NB4 (cell line): ENCODE data around the gene WDR37.

Experiments
- MYC ChIP-seq: IDR thresholded peaks from 2 replicates; pipeline ENCODE4 v1.6.1; 2011; ENCODE audit warnings: low read depth, low read length
- POLR2A ChIP-seq: IDR thresholded peaks from 2 replicates; pipeline ENCODE4 v1.6.1; 2011; ENCODE audit warnings: mild to moderate bottlenecking; ENCODE audit not compliant: insufficient read length; ENCODE audit errors: extremely low read depth
- TF ChIP-seq, protein P1 (sequence below): IDR thresholded peaks from one replicate; pipeline ENCODE4 v1.5.1; 2012; ENCODE audit warnings: low read depth, low read length
- TF ChIP-seq, protein P2 (sequence below): IDR thresholded peaks from 2 replicates; pipeline ENCODE4 v1.6.1; 2011; ENCODE audit warnings: low read depth, low read length

DNA sequence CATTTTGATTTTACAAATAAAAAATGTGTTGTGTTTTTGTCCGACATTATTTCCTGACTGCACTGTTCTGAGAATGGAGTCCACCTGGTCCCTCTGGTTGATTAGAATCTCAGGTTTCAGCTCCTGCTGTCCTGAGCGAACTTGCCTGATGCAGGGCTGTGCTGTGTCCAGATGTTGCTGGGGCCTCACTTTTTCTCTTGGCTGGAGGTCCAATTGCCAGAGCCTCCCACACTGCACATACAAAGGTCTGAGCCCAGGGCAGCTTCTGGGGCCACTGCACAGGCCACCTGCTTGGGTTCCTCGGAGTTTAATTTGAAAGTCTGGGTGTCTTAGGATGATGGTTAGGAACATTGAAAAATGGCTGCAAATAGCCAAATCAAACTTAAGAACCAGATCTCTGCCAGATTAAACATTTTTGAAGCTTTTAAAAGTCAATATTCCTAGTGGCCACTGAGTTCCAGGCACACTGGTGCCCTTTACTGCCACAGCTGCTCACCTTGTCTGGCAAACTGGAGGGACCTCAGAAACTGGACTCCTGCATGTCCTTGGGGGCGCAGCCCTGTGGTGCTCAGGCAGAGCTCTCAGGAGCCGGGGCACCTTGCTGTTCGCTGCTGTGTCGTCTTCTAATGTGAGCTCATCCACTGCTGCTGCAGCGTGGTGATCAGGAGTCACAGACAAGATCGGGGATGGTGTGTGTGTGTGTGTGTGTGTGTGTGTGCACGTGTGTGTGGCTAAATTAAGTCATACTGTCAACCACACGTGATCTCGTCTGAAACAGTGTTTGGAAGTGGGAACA is 75.0 kb downstream of the WDR37 start:
- TF ChIP-seq, protein P1, sequence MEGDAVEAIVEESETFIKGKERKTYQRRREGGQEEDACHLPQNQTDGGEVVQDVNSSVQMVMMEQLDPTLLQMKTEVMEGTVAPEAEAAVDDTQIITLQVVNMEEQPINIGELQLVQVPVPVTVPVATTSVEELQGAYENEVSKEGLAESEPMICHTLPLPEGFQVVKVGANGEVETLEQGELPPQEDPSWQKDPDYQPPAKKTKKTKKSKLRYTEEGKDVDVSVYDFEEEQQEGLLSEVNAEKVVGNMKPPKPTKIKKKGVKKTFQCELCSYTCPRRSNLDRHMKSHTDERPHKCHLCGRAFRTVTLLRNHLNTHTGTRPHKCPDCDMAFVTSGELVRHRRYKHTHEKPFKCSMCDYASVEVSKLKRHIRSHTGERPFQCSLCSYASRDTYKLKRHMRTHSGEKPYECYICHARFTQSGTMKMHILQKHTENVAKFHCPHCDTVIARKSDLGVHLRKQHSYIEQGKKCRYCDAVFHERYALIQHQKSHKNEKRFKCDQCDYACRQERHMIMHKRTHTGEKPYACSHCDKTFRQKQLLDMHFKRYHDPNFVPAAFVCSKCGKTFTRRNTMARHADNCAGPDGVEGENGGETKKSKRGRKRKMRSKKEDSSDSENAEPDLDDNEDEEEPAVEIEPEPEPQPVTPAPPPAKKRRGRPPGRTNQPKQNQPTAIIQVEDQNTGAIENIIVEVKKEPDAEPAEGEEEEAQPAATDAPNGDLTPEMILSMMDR = no peak
- TF ChIP-seq POLR2A = no peak
- TF ChIP-seq, protein P2, sequence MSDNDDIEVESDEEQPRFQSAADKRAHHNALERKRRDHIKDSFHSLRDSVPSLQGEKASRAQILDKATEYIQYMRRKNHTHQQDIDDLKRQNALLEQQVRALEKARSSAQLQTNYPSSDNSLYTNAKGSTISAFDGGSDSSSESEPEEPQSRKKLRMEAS = no peak
- no peak for TF ChIP-seq MYC
